Colonic mucosa (tissue), 4 donors: Measurements from ENCODE around the gene FHIT. TPM values are rescaled to one million over a fixed set of nuclear protein-coding genes. Genes with fewer than 3 reads are reported as not detected.
"Not testable (repeated sequence)": the region's sequence is repeated elsewhere in the genome, so short reads cannot be mapped to it uniquely, and the experiment has no call there.

Experiments used
- DNase-seq: peaks from one replicate; pipeline ENCODE4 v3.0.0-alpha.2; 2020
- H3K27ac ChIP-seq: fragments of 200-600 bp; one replicate; pipeline ENCODE4 v1.8.0; 2021
- H3K27me3 ChIP-seq: fragments of 200-600 bp; one replicate; pipeline ENCODE4 v1.8.0; 2021
- H3K36me3 ChIP-seq: fragments of 200-600 bp; one replicate; pipeline ENCODE4 v1.8.0; 2021
- H3K4me1 ChIP-seq: fragments of 200-600 bp; one replicate; pipeline ENCODE4 v1.8.0; 2021; ENCODE audit warnings: mild to moderate bottlenecking
- H3K4me3 ChIP-seq: fragments of 200-600 bp; one replicate; pipeline ENCODE4 v1.8.0; 2021
- H3K9ac ChIP-seq, 2 donors: one replicate each; pipeline ENCODE4 v1.7.0; 2013; ENCODE audit warnings: control low read depth in 2 of 2, low read depth in 2 of 2, low read length in 2 of 2
- H3K9me3 ChIP-seq: fragments of 200-600 bp; one replicate; pipeline ENCODE4 v1.8.0; 2021
- intact Hi-C: fragments of 100-400 bp; cut with DNase I; formaldehyde crosslinking; loops from one replicate; pipeline ENCODE4 v1.14.1; 2022
- total RNA-seq, 2 donors: library from RNA; stranded (reverse); fragmentation: NEBNext Ultra II Directional in 1 of 2; extraction: Animal tissue kit (Norgen Biotek cat#: 25700) in 1 of 2; gene quantifications; one replicate each; pipeline ENCODE4 v1.2.1, GENCODE V29; 2021
- TF ChIP-seq, protein P1 (sequence below): fragments of 200-600 bp; IDR thresholded peaks from one replicate; pipeline ENCODE4 v1.8.0; 2022; ENCODE audit warnings: antibody characterized with exemption, mild to moderate bottlenecking
- donor health status: healthy.
- donor health status: DM: no; HTN: no; CAD: no.
- donor health status: DM: no; HTN: no; CAD: no.

Gene FHIT
- total RNA-seq, 2 donors from 2014 or later: 7.7 to 9.4 TPM

DNA sequence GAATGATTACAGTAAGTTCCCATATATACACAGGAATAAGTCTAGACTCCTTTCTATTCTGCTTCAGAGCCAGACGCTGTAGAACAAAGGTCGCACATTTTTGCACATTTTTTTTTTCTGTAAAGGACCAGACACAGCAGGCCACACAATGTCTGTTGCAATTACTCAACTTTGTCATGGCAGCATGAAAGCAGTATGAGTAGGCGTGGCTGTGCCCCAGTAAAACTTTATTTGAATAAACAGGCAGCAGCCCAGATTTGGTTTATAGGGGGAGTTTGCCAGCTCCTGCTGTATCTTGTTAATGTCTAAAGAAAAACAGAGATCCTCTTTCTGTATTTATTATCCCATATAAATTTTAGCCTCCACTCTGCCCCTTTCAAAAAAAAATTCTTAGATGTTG is 708.3 kb downstream of the FHIT start:
- Histone ChIP-seq H3K27me3 (no peaks in the 10 kb centered on the region), H3K4me3 (no peak overlapping the region), H3K4me1 (no peaks in the 10 kb centered on the region), H3K9me3 (no peaks in the 10 kb centered on the region), H3K9ac (no peak overlapping the region), H3K27ac (no peak overlapping the region), H3K36me3 (no peaks in the 10 kb centered on the region)
- TF ChIP-seq, protein P1, sequence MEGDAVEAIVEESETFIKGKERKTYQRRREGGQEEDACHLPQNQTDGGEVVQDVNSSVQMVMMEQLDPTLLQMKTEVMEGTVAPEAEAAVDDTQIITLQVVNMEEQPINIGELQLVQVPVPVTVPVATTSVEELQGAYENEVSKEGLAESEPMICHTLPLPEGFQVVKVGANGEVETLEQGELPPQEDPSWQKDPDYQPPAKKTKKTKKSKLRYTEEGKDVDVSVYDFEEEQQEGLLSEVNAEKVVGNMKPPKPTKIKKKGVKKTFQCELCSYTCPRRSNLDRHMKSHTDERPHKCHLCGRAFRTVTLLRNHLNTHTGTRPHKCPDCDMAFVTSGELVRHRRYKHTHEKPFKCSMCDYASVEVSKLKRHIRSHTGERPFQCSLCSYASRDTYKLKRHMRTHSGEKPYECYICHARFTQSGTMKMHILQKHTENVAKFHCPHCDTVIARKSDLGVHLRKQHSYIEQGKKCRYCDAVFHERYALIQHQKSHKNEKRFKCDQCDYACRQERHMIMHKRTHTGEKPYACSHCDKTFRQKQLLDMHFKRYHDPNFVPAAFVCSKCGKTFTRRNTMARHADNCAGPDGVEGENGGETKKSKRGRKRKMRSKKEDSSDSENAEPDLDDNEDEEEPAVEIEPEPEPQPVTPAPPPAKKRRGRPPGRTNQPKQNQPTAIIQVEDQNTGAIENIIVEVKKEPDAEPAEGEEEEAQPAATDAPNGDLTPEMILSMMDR: no peak
- intact Hi-C loops: no loop called here
- no peak for DNase-seq

DNA sequence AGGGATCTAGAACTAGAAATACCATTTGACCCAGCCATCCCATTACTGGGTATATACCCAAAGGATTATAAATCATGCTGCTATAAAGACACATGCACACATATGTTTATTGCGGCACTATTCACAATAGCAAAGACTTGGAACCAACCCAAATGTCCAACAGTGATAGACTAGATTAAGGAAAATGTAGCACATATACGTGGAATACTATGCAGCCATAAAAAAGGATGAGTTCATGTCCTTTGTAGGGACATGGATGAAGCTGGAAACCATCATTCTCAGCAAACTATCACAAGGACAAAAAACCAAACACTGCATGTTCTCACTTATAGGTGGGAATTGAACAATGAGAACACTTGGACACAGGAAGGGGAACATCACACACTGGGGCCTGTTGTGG is 711.9 kb downstream of the FHIT start:
- H3K27ac ChIP-seq, H3K9ac ChIP-seq, H3K4me3 ChIP-seq, H3K4me1 ChIP-seq, intact Hi-C loops, H3K9me3 ChIP-seq, H3K27me3 ChIP-seq, DNase-seq, H3K36me3 ChIP-seq: not testable (repeated sequence)

DNA sequence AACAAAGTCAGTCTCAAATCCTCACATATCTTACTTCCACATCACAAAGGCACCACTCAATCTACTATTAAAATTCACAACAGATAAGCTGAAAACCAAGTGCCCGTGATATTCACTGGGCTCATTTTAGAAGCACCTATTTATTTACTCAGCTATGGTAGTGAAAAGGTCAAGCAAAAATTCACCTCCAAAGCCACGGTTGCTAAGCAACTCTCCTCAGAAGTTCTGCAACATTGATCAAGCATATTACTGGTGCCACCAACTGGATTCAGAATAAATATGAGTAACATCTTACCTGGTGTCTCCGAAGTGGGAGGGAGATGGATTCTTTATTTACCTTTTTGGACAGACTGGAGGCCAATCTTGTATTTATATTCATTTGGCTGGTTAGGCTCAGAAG is 714.8 kb downstream of the FHIT start:
- no peak for DNase-seq
- TF ChIP-seq, protein P1: no peak
- no peak overlapping the region for H3K9ac ChIP-seq
- H3K4me3 ChIP-seq: no peak overlapping the region
- H3K4me1 ChIP-seq: no peaks in the 10 kb centered on the region
- no peak overlapping the region for H3K27ac ChIP-seq
- no peaks in the 10 kb centered on the region for H3K36me3 ChIP-seq
- H3K27me3 ChIP-seq: no peaks in the 10 kb centered on the region
- no peaks in the 10 kb centered on the region for H3K9me3 ChIP-seq
- intact Hi-C loops: no loop called here

DNA sequence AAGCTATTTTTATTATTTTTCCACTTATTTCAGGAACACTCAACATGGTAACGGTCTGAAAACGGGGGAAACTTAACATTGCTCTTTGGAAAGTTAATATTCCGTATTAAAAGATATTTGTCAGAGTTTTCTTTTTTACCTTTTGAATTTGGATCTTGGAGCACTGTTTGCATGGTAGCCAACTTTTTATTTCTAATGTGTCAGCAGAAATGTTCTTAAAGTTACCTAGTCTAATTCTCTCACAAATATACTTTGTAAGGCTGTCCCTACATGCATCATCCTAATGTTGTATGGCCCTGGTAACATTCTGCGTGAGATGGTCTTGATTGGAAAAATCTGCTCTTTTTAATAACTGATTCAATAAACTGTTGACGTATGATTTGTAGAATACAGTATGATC is 719.5 kb downstream of the FHIT start:
- Histone ChIP-seq H3K36me3 (no peaks in the 10 kb centered on the region), H3K9ac (no peak overlapping the region), H3K9me3 (no peaks in the 10 kb centered on the region), H3K4me1 (no peaks in the 10 kb centered on the region), H3K27me3 (no peaks in the 10 kb centered on the region), H3K27ac (no peak overlapping the region), H3K4me3 (no peak overlapping the region)
- no peak for DNase-seq
- intact Hi-C loops: no loop called here
- TF ChIP-seq, protein P1: no peak

DNA sequence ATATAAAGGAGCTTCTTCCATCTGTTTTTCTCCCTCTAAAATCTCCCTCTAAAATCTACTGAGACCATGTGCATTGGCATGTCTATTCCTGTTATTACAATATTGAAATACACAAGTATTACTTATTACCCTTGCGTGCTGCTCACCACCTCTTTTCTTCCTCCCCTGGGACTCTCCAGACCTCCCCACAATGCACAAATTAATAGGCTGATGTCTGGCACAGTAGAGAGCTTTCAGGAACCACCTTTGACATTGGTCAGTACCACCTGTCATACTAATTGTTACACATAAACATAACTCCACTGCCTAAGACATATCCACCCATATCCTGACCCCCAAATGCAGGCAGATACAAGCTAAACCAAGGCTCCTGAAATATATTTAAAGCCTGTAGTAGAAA is 722.6 kb downstream of the FHIT start:
- TF ChIP-seq, protein P1: no peak
- intact Hi-C loops: no loop called here
- H3K9ac ChIP-seq: no peak overlapping the region
- H3K27ac ChIP-seq: no peak overlapping the region
- no peak for DNase-seq
- no peaks in the 10 kb centered on the region for H3K36me3 ChIP-seq
- no peak overlapping the region for H3K4me3 ChIP-seq
- H3K27me3 ChIP-seq: no peaks in the 10 kb centered on the region
- no peaks in the 10 kb centered on the region for H3K9me3 ChIP-seq
- no peaks in the 10 kb centered on the region for H3K4me1 ChIP-seq

DNA sequence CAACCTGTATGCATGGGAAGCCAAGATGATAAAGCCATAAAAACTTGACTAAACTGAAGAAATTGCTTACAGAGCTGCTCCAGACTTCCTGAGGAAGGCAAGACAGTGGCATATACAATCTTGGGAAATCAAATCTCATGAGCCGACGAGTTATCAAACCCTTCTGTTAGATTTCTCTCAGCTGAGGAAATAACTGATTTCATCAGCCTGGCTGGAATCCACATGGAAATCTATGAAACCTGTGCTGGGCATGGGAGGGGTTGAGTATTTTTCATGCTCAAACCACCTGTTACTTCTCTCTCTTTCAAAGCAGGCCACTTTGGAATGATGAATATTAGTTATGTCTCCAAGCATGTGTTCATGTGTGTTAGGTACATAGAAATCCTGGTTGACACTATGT is 727.7 kb downstream of the FHIT start:
- intact Hi-C loops: no loop called here
- Histone ChIP-seq H3K4me1 (no peaks in the 10 kb centered on the region), H3K4me3 (no peak overlapping the region), H3K36me3 (no peaks in the 10 kb centered on the region), H3K27ac (no peak overlapping the region), H3K9ac (no peak overlapping the region), H3K9me3 (no peaks in the 10 kb centered on the region), H3K27me3 (no peaks in the 10 kb centered on the region)
- DNase-seq: no peak
- TF ChIP-seq, protein P1: no peak
